IPS-18c (cell line): ENCODE data around the gene ZBTB20.

Experiments
- H3K4me3 ChIP-seq: 2 replicates; pipeline ENCODE4 v1.7.0; 2013; ENCODE audit warnings: low read depth, mild to moderate bottlenecking, low read length, moderate library complexity; ENCODE audit not compliant: insufficient read depth
- H3K9me3 ChIP-seq: one replicate; pipeline ENCODE4 v1.6.1; 2013; ENCODE audit warnings: mild to moderate bottlenecking, low read length, moderate library complexity; ENCODE audit not compliant: control insufficient read depth, insufficient read depth

The ZBTB20 gene

GRCh38 chr3:114877378-114878113, 269.5 kb downstream of the ZBTB20 start:
- no peaks in the 10 kb centered on the region for H3K9me3 ChIP-seq
- H3K4me3 ChIP-seq: no peak overlapping the region

GRCh38 chr3:114874522-114874971, 272.5 kb downstream of the ZBTB20 start:
- H3K9me3 ChIP-seq: no peaks in the 10 kb centered on the region
- no peak overlapping the region for H3K4me3 ChIP-seq

GRCh38 chr3:114873591-114873990, 273.5 kb downstream of the ZBTB20 start:
- Histone ChIP-seq H3K4me3 (no peak overlapping the region), H3K9me3 (no peaks in the 10 kb centered on the region)

GRCh38 chr3:114872588-114872987, 274.5 kb downstream of the ZBTB20 start:
- Histone ChIP-seq H3K9me3 (no peaks in the 10 kb centered on the region), H3K4me3 (no peak overlapping the region)

GRCh38 chr3:114872050-114872449, 275.0 kb downstream of the ZBTB20 start:
- no peaks in the 10 kb centered on the region for H3K9me3 ChIP-seq

GRCh38 chr3:114867835-114868503, 279.1 kb downstream of the ZBTB20 start:
- Histone ChIP-seq H3K9me3 (no peaks in the 10 kb centered on the region), H3K4me3 (no peak overlapping the region)

More at GRCh38 chr3:114872050-114872449, 275.0 kb downstream of the ZBTB20 start:
- no peak overlapping the region for H3K4me3 ChIP-seq

- H3K4me3 ChIP-seq: no peak overlapping the region
- H3K9me3 ChIP-seq: no peaks in the 10 kb centered on the region
These were observed 279.7 kb downstream of the ZBTB20 start for GRCh38 chr3:114867359-114867758.

- Histone ChIP-seq H3K4me3 (no peak overlapping the region), H3K9me3 (no peaks in the 10 kb centered on the region)
These were observed 280.7 kb downstream of the ZBTB20 start for GRCh38 chr3:114866430-114866829.

- Histone ChIP-seq H3K9me3 (no peaks in the 10 kb centered on the region), H3K4me3 (no peak overlapping the region)
These were observed 282.1 kb downstream of the ZBTB20 start for GRCh38 chr3:114864970-114865369.

- Histone ChIP-seq H3K9me3 (no peaks in the 10 kb centered on the region), H3K4me3 (no peak overlapping the region)
These were observed 283.2 kb downstream of the ZBTB20 start for GRCh38 chr3:114863848-114864247.

- no peaks in the 10 kb centered on the region for H3K9me3 ChIP-seq
- no peak overlapping the region for H3K4me3 ChIP-seq
These were observed 285.4 kb downstream of the ZBTB20 start for GRCh38 chr3:114861666-114862065.

- H3K4me3 ChIP-seq: no peak overlapping the region
- H3K9me3 ChIP-seq: no peaks in the 10 kb centered on the region
These were observed 286.6 kb downstream of the ZBTB20 start for GRCh38 chr3:114860531-114860930.

- Histone ChIP-seq H3K4me3 (no peak overlapping the region), H3K9me3 (no peaks in the 10 kb centered on the region)
These were observed 288.8 kb downstream of the ZBTB20 start for GRCh38 chr3:114858329-114858728.

GRCh38 chr3:114857299-114857701, 289.8 kb downstream of the ZBTB20 start:
- no peak overlapping the region for H3K4me3 ChIP-seq
- H3K9me3 ChIP-seq: no peaks in the 10 kb centered on the region

- Histone ChIP-seq H3K9me3 (no peaks in the 10 kb centered on the region), H3K4me3 (no peak overlapping the region)
These were observed 290.3 kb downstream of the ZBTB20 start for GRCh38 chr3:114856835-114857234.

- Histone ChIP-seq H3K9me3 (no peaks in the 10 kb centered on the region), H3K4me3 (no peak overlapping the region)
These were observed 291.2 kb downstream of the ZBTB20 start for GRCh38 chr3:114855839-114856238.

- no peaks in the 10 kb centered on the region for H3K9me3 ChIP-seq
- no peak overlapping the region for H3K4me3 ChIP-seq
These were observed 294.1 kb downstream of the ZBTB20 start for GRCh38 chr3:114852966-114853365.

- no peaks in the 10 kb centered on the region for H3K9me3 ChIP-seq
- no peak overlapping the region for H3K4me3 ChIP-seq
These were observed 296.2 kb downstream of the ZBTB20 start for GRCh38 chr3:114850898-114851297.
